ENCODE measurements around the gene CACNA1C. TPM values are rescaled to one million over a fixed set of nuclear protein-coding genes. Genes with fewer than 3 reads are reported as not detected.

CACNA1C gene
- total and polyA plus RNA-seq, 10 of the 15 experiments (the other 5 are each of a cell fraction or from before 2014, with no cell fraction given): under 0.01 to 0.15 (median 0.09) TPM; not detected in 5

GRCh38 chr12:2234646-2235350 is 182.0 kb downstream of the CACNA1C start:
- BruUV-seq (replicated peaks): no TSS peak
- in situ Hi-C loops (cut with MboI) (no loop called here), intact Hi-C loops (cut with micrococcal nuclease; ENCODE audit: unreplicated experiment) (no loop called here)
- H3K27me3 ChIP-seq (replicated peaks in 1 of 2; ENCODE audit: control insufficient read depth in 2 of 2, insufficient read depth in 2 of 2, low read length in 1 of 2): no peaks in the 10 kb centered on the region
- DNase-seq (ENCODE audit: low read depth, low spot score) (no peak), ATAC-seq (no peak), FAIRE-seq (no peak)
- CTCF ChIA-PET: no interaction called here
- SMC1A ChIA-PET (ENCODE audit: uncharacterized antibody, unreplicated experiment): interaction anchor here (1.2 kb wide), 1 partner anchor 24 kb away, joined by 3 read pairs; no protein-coding TSS in a partner anchor
- no peaks in the 10 kb centered on the region for H3K36me3 ChIP-seq (ENCODE audit: control insufficient read depth in 2 of 2, insufficient read depth in 2 of 2, low read length in 1 of 2)
- H3K4me1 ChIP-seq (ENCODE audit: control insufficient read depth, insufficient read depth, low read length): no peaks in the 10 kb centered on the region
- 65% methylated on average over 10 of the region's 10 CpGs for WGBS (ENCODE audit: insufficient coverage, insufficient replicate concordance, low lambda C conversion rate, missing lambda C conversion rate)
- no peak overlapping the region for H3K27ac ChIP-seq (ENCODE audit: control insufficient read depth, insufficient read depth)
- no peak overlapping the region for H3K4me3 ChIP-seq
- RAD21 ChIA-PET (ENCODE audit: unreplicated experiment): interaction anchor here (1.7 kb wide), 1 partner anchor 42 kb away, joined by 3 read pairs; no protein-coding TSS in a partner anchor
- no peak overlapping the region for H3K4me2 ChIP-seq (ENCODE audit: control insufficient read depth, insufficient read depth)
- H3K79me2 ChIP-seq (ENCODE audit: control insufficient read depth, insufficient read depth, low read length): no peaks in the 10 kb centered on the region
- no peak overlapping the region for H2AFZ ChIP-seq (ENCODE audit: control insufficient read depth, low read depth, low read length)
- H4K20me1 ChIP-seq (ENCODE audit: control insufficient read depth, insufficient read depth): no peaks in the 10 kb centered on the region
- no peak overlapping the region for H3K9ac ChIP-seq (ENCODE audit: control insufficient read depth, insufficient read depth, low read length)
- no peaks in the 10 kb centered on the region for H3K9me3 ChIP-seq (replicated peaks; ENCODE audit: control insufficient read depth, insufficient read depth, low read length)
- POLR2A ChIA-PET: no interaction called here
- TF ChIP-seq CUX1 (IDR thresholded peaks at IDR 0.05; ENCODE audit: insufficient replicate concordance, low read depth, low read length) (no peak), ATF3 (IDR thresholded peaks at IDR 0.05; ENCODE audit: borderline replicate concordance, extremely low read depth, low read depth, low read length) (no peak), MTA2 (IDR thresholded peaks at IDR 0.05; ENCODE audit: low read depth) (no peak), CBX3 (IDR thresholded peaks at IDR 0.05; ENCODE audit: borderline replicate concordance, low read depth) (no peak), BMI1 (IDR thresholded peaks at IDR 0.05; ENCODE audit: borderline replicate concordance) (no peak), POLR2A (IDR thresholded peaks at IDR 0.05; ENCODE audit: low read depth, low read length) (no peak), RB1 (IDR thresholded peaks at IDR 0.05; ENCODE audit: borderline replicate concordance) (no peak), EP300 (IDR thresholded peaks at IDR 0.05; ENCODE audit: borderline replicate concordance in 1 of 2, control insufficient read depth in 1 of 2, low read depth in 2 of 2, low read length in 2 of 2) (no peak), NKRF (conservative IDR thresholded peaks at IDR 0.05) (no peak), BCL3 (IDR thresholded peaks at IDR 0.05; ENCODE audit: borderline replicate concordance, insufficient read depth, low read depth, low read length, poor library complexity, severe bottlenecking) (no peak), MEF2B (IDR thresholded peaks at IDR 0.05; ENCODE audit: partially characterized antibody, poor library complexity, severe bottlenecking) (no peak)

All from GM12878 (cell line).